Measurements from ENCODE around the gene GLIS2. TPM values are rescaled to one million over a fixed set of nuclear protein-coding genes. Genes with fewer than 3 reads are reported as not detected.

GLIS2 gene
- total RNA-seq, 1 experiment from 2014 or later, result 44.2 TPM

DNA sequence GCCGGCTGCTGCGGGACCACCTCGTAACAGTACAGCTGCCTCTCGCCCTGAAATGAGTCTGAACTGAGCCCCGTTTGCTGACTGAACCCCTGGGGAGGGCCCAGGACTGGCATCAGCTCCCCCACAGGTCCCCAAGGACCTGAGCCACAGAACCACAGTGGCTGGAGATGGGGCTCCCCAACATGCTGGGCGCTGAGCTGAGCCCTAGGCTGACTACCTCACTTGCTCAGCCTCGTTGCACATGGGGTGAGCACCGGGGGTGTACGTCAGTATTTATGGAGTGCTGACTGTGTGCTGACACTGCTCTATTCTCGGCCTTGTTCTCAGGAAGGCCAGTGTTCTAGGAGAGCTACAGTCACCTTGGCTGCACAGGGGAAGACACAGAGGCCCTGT is 49.1 kb downstream of the GLIS2 start:
- no peaks in the 10 kb centered on the region for H3K9me2 ChIP-seq (ENCODE audit: insufficient read depth)
- no peak overlapping the region for H3K27ac ChIP-seq
- H3K27me3 ChIP-seq (ENCODE audit: insufficient read depth, low read depth), result no peaks in the 10 kb centered on the region
- BruUV-seq (replicated peaks), result no TSS peak
- H3K4me3 ChIP-seq, result no peak overlapping the region
- ChIA-PET CTCF (no interaction called here), POLR2A (ENCODE audit: unreplicated experiment) (no interaction called here)
- TF ChIP-seq EZH2 (IDR thresholded peaks at IDR 0.05; ENCODE audit: low read depth), result no peak
- TF ChIP-seq, protein P1, sequence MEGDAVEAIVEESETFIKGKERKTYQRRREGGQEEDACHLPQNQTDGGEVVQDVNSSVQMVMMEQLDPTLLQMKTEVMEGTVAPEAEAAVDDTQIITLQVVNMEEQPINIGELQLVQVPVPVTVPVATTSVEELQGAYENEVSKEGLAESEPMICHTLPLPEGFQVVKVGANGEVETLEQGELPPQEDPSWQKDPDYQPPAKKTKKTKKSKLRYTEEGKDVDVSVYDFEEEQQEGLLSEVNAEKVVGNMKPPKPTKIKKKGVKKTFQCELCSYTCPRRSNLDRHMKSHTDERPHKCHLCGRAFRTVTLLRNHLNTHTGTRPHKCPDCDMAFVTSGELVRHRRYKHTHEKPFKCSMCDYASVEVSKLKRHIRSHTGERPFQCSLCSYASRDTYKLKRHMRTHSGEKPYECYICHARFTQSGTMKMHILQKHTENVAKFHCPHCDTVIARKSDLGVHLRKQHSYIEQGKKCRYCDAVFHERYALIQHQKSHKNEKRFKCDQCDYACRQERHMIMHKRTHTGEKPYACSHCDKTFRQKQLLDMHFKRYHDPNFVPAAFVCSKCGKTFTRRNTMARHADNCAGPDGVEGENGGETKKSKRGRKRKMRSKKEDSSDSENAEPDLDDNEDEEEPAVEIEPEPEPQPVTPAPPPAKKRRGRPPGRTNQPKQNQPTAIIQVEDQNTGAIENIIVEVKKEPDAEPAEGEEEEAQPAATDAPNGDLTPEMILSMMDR (conservative IDR thresholded peaks at IDR 0.05), result no peak
- no peak overlapping the region for H3K4me2 ChIP-seq
- H3K4me1 ChIP-seq (replicated peaks; ENCODE audit: insufficient read depth), result peaks cover 37% of the 10 kb centered on the region
- no peaks in the 10 kb centered on the region for H3K79me2 ChIP-seq (ENCODE audit: low read depth)
- peaks cover 22% of the 10 kb centered on the region; the same call in 1 of the 2 replicates for H3F3A ChIP-seq (ENCODE audit: insufficient read depth, low read depth)
- no peaks in the 10 kb centered on the region for H3K36me3 ChIP-seq (ENCODE audit: low read depth)
- H3K9me3 ChIP-seq (ENCODE audit: insufficient read depth, low read depth), result no peaks in the 10 kb centered on the region
- no peak for DNase-seq
- no peaks in the 10 kb centered on the region for H4K20me1 ChIP-seq (ENCODE audit: insufficient read depth)
- no peak overlapping the region for H2AFZ ChIP-seq
- intact Hi-C loops (cut with micrococcal nuclease; ENCODE audit: unreplicated experiment), result no loop called here

DNA sequence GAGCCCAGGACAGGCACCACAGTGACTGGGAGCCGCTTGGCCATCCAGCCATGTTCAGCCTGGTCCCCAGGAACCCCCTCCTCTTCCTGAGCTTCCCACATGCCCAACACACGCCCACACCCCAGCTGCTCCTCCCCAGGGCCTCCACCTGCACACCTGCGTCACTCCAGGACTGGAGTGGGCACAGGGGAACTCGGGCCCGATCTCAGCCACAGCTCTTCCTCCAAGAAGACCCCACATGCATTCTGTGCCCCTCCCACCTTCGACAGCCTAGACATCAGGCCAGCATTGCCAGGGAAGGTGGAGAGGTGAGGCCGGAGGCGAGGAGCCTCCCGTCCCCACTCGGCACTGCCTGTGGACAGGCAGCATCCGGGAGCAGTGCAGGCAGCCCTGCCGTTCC is 49.7 kb downstream of the GLIS2 start:
- Histone ChIP-seq H3K27ac (no peak overlapping the region), H3K36me3 (ENCODE audit: low read depth) (no peaks in the 10 kb centered on the region), H3K9me3 (ENCODE audit: insufficient read depth, low read depth) (no peaks in the 10 kb centered on the region), H3K79me2 (ENCODE audit: low read depth) (no peaks in the 10 kb centered on the region), H3K4me1 (replicated peaks; ENCODE audit: insufficient read depth) (peaks cover 43% of the 10 kb centered on the region), H4K20me1 (ENCODE audit: insufficient read depth) (no peaks in the 10 kb centered on the region), H3K4me2 (no peak overlapping the region), H3K9me2 (ENCODE audit: insufficient read depth) (no peaks in the 10 kb centered on the region), H2AFZ (no peak overlapping the region), H3F3A (ENCODE audit: insufficient read depth, low read depth) (peaks cover 22% of the 10 kb centered on the region; the same call in 1 of the 2 replicates), H3K4me3 (no peak overlapping the region), H3K27me3 (ENCODE audit: insufficient read depth, low read depth) (no peaks in the 10 kb centered on the region)
- CTCF ChIA-PET, result interaction anchor here (0.7 kb wide), 1 partner anchor 133 kb away, joined by 13 read pairs; no protein-coding TSS in a partner anchor
- TF ChIP-seq, protein P1 (conservative IDR thresholded peaks at IDR 0.05), result no peak
- TF ChIP-seq EZH2 (IDR thresholded peaks at IDR 0.05; ENCODE audit: low read depth), result no peak
- POLR2A ChIA-PET (ENCODE audit: unreplicated experiment), result interaction anchor here (0.6 kb wide), 1 partner anchor 196 kb away, joined by 7 read pairs; no protein-coding TSS in a partner anchor
- BruUV-seq (replicated peaks), result no TSS peak
- no peak for DNase-seq
- intact Hi-C loops (cut with micrococcal nuclease; ENCODE audit: unreplicated experiment), result no loop called here

DNA sequence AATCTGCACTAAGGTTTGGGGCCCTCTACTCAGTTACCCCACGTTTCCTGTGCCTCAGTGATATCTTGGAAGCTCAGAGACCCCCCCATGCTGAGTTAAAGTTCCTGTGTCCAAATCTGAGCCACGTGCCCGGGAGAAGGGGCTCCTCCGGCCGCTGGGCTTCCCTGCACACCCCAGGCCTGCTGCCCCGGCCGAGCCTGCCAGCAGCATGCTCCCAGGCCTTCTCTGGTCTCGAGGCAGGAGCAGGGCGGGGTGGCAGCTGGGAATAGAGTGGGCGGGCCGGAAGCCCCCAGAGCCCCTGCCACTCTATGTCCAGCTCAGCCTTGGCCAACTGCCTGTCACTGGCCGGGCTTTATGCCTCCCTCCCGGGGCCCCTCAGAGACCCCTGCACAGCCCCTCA is 50.1 kb downstream of the GLIS2 start:
- peaks cover 47% of the 10 kb centered on the region for H3K4me1 ChIP-seq (replicated peaks; ENCODE audit: insufficient read depth)
- intact Hi-C loops (cut with micrococcal nuclease; ENCODE audit: unreplicated experiment), result no loop called here
- BruUV-seq (replicated peaks), result no TSS peak
- H3K9me3 ChIP-seq (ENCODE audit: insufficient read depth, low read depth), result no peaks in the 10 kb centered on the region
- H2AFZ ChIP-seq, result no peak overlapping the region
- H3K27ac ChIP-seq, result no peak overlapping the region
- no peaks in the 10 kb centered on the region for H3K36me3 ChIP-seq (ENCODE audit: low read depth)
- TF ChIP-seq EZH2 (IDR thresholded peaks at IDR 0.05; ENCODE audit: low read depth), result no peak
- TF ChIP-seq, protein P1 (conservative IDR thresholded peaks at IDR 0.05), result no peak
- no peaks in the 10 kb centered on the region for H3K9me2 ChIP-seq (ENCODE audit: insufficient read depth)
- H3K27me3 ChIP-seq (ENCODE audit: insufficient read depth, low read depth), result no peaks in the 10 kb centered on the region
- H3F3A ChIP-seq (ENCODE audit: insufficient read depth, low read depth), result peaks cover 23% of the 10 kb centered on the region; the same call in 1 of the 2 replicates
- no peak overlapping the region for H3K4me2 ChIP-seq
- DNase-seq, result no peak
- H3K4me3 ChIP-seq, result no peak overlapping the region
- no peaks in the 10 kb centered on the region for H4K20me1 ChIP-seq (ENCODE audit: insufficient read depth)
- H3K79me2 ChIP-seq (ENCODE audit: low read depth), result no peaks in the 10 kb centered on the region
- ChIA-PET CTCF (interaction anchor here (0.7 kb wide), 2 partner anchors 67 to 133 kb away, joined by 4 to 13 read pairs; no protein-coding TSS in a partner anchor), POLR2A (ENCODE audit: unreplicated experiment) (interaction anchor here (0.6 kb wide), 1 partner anchor 195 kb away, joined by 7 read pairs; no protein-coding TSS in a partner anchor)

All from PC-9 (cell line).